Suprapubic skin (tissue), 4 donors: ENCODE measurements around the gene CDH13. TPM values are rescaled to one million over a fixed set of nuclear protein-coding genes. Genes with fewer than 3 reads are reported as not detected.
A peak's percentile ranks its signal among the peaks of the same experiment; 100 is the strongest.

Source experiments
- DNase-seq, 2 donors: peaks; one replicate each; pipeline ENCODE4 v3.0.0-alpha.2; 2019; ENCODE audit warnings: low spot score in 2 of 2
- H3K27ac ChIP-seq: fragments of 200-600 bp; sonication (generic); one replicate; pipeline ENCODE4 v1.5.1; 2019
- H3K27me3 ChIP-seq: fragments of 200-600 bp; sonication (generic); one replicate; pipeline ENCODE4 v1.5.1; 2019
- H3K36me3 ChIP-seq: fragments of 200-600 bp; sonication (generic); one replicate; pipeline ENCODE4 v1.5.1; 2019
- H3K4me1 ChIP-seq: fragments of 200-600 bp; sonication (generic); one replicate; pipeline ENCODE4 v1.5.1; 2019
- H3K4me3 ChIP-seq: fragments of 200-600 bp; sonication (generic); one replicate; pipeline ENCODE4 v1.5.1; 2019; ENCODE audit warnings: mild to moderate bottlenecking
- H3K9me3 ChIP-seq: fragments of 200-600 bp; sonication (generic); one replicate; pipeline ENCODE4 v1.5.1; 2019
- CTCF ChIP-seq, 2 donors: fragments of 200-600 bp in 1 of 2; fragments of 450-650 bp in 1 of 2; sonication (generic) in 1 of 2; IDR thresholded peaks; one replicate each; pipeline ENCODE4 v1.5.1; 2016 to 2019; ENCODE audit warnings: antibody characterized with exemption in 2 of 2, mild to moderate bottlenecking in 1 of 2, moderate library complexity in 1 of 2
- EP300 ChIP-seq: sonication (generic); formaldehyde crosslinking; IDR thresholded peaks from one replicate; pipeline ENCODE4 v1.6.1; 2017; ENCODE audit warnings: antibody characterized with exemption
- POLR2A ChIP-seq, 2 donors: fragments of 450-650 bp; IDR thresholded peaks; one replicate each; pipeline ENCODE4 v1.6.1; 2017; ENCODE audit warnings: antibody characterized with exemption in 2 of 2, mild to moderate bottlenecking in 2 of 2, moderate library complexity in 2 of 2
- POLR2AphosphoS5 ChIP-seq, 3 donors: sonication (generic); formaldehyde crosslinking; IDR thresholded peaks; one replicate each; pipeline ENCODE4 v1.6.1; 2017; ENCODE audit warnings: antibody characterized with exemption in 3 of 3
- WGBS: methylation state at CpG from one replicate; pipeline ENCODE4 v1.1.5; 2018; 5-methylcytosine and 5-hydroxymethylcytosine counted together
- total RNA-seq, 4 donors: library from RNA; depleted of rRNA; stranded (reverse); fragments of >200 nt; gene quantifications; one replicate each; pipeline ENCODE4 v1.1.0, GENCODE V29; 2016

The CDH13 gene
- total RNA-seq, 4 donors from 2014 or later = 90.4 to 176 (median 139) TPM

GRCh38 chr16:82776470-82777146 lies 149.8 kb downstream of the CDH13 start:
- Histone ChIP-seq H3K27ac (no peak overlapping the region), H3K9me3 (no peaks in the 10 kb centered on the region), H3K4me1 (peaks cover under 1% of the 10 kb centered on the region), H3K4me3 (no peak overlapping the region), H3K36me3 (no peaks in the 10 kb centered on the region), H3K27me3 (no peaks in the 10 kb centered on the region)
- TF ChIP-seq CTCF (IDR thresholded peaks at IDR 0.05) (no peak), EP300 (no peak), POLR2AphosphoS5 (IDR thresholded peaks at IDR 0.05) (no peak), POLR2A (IDR thresholded peaks at IDR 0.05) (no peak)
- 78% methylated on average over 5 of the region's 5 CpGs for WGBS
- no peak for DNase-seq

GRCh38 chr16:82782715-82783251 lies 156.0 kb downstream of the CDH13 start:
- Histone ChIP-seq H3K4me3 (no peak overlapping the region), H3K27me3 (no peaks in the 10 kb centered on the region), H3K27ac (no peak overlapping the region), H3K9me3 (no peaks in the 10 kb centered on the region), H3K36me3 (no peaks in the 10 kb centered on the region), H3K4me1 (peaks cover 8% of the 10 kb centered on the region)
- WGBS = 33% methylated on average over 8 of the region's 11 CpGs
- TF ChIP-seq POLR2AphosphoS5 (IDR thresholded peaks at IDR 0.05) = no peak
- no peak for TF ChIP-seq POLR2A (IDR thresholded peaks at IDR 0.05)
- TF ChIP-seq EP300 = no peak
- no peak for TF ChIP-seq CTCF (IDR thresholded peaks at IDR 0.05)
- peak in 1 of 2 donors; percentile 68 for DNase-seq

- peaks cover 8% of the 10 kb centered on the region for H3K4me1 ChIP-seq
- H3K27ac ChIP-seq = no peak overlapping the region
- no peak for DNase-seq
- no peaks in the 10 kb centered on the region for H3K27me3 ChIP-seq
- 69% methylated on average over 8 of the region's 8 CpGs for WGBS
- TF ChIP-seq POLR2A (IDR thresholded peaks at IDR 0.05) (no peak), POLR2AphosphoS5 (IDR thresholded peaks at IDR 0.05) (no peak), CTCF (IDR thresholded peaks at IDR 0.05) (no peak), EP300 (no peak)
- no peaks in the 10 kb centered on the region for H3K9me3 ChIP-seq
- no peaks in the 10 kb centered on the region for H3K36me3 ChIP-seq
- H3K4me3 ChIP-seq = no peak overlapping the region
Measured at GRCh38 chr16:82783933-82784572, 157.3 kb downstream of the CDH13 start.

DNA sequence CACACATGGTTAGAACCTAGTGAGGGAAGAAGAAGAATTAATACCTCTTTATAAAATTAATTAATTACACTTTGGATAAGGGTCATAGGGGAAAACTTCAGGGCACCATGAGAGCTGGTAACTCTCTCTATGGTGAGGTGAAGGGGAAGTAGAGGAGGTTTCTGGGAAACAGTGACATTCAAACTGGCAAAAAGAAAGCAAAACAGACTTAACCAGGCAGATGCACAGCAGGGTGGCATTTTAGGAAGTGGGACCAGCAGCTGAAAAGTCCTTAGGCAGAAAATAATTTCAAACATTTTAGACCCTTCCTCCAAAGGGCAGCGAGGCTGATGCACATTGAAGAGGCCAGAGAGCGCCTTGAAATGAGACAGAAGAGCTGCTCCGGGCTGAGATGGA lies 157.8 kb downstream of the CDH13 start:
- DNase-seq = no peak

GRCh38 chr16:82788225-82788624 lies 161.5 kb downstream of the CDH13 start:
- H3K4me1 ChIP-seq = peaks cover under 1% of the 10 kb centered on the region
- no peak for TF ChIP-seq POLR2AphosphoS5 (IDR thresholded peaks at IDR 0.05)
- no peak for TF ChIP-seq POLR2A (IDR thresholded peaks at IDR 0.05)
- no peak for TF ChIP-seq CTCF (IDR thresholded peaks at IDR 0.05)
- no peak for TF ChIP-seq EP300

More for the DNA sequence above, 157.8 kb downstream of the CDH13 start:
- 95% methylated on average over 3 of the region's 3 CpGs for WGBS
- Histone ChIP-seq H3K4me1 (peaks cover 8% of the 10 kb centered on the region), H3K9me3 (no peaks in the 10 kb centered on the region), H3K36me3 (no peaks in the 10 kb centered on the region), H3K27ac (no peak overlapping the region), H3K27me3 (no peaks in the 10 kb centered on the region), H3K4me3 (no peak overlapping the region)
- TF ChIP-seq POLR2A (IDR thresholded peaks at IDR 0.05) = no peak

More at GRCh38 chr16:82788225-82788624, 161.5 kb downstream of the CDH13 start:
- Histone ChIP-seq H3K27me3 (no peaks in the 10 kb centered on the region), H3K4me3 (no peak overlapping the region), H3K27ac (no peak overlapping the region), H3K36me3 (no peaks in the 10 kb centered on the region), H3K9me3 (no peaks in the 10 kb centered on the region)
- WGBS = 71% methylated on average over 7 of the region's 7 CpGs
- no peak for DNase-seq
